H9 (cell line): ENCODE results near the gene SH3GL1. TPM values are rescaled to one million over a fixed set of nuclear protein-coding genes. Genes with fewer than 3 reads are reported as not detected.

Source experiments
- DNase-seq: peaks from one replicate; pipeline ENCODE4 v3.0.0-alpha.2; 2017
- H2AFZ ChIP-seq: one replicate; pipeline ENCODE4 v1.6.1; 2013; ENCODE audit warnings: mild to moderate bottlenecking, low read length, control low read depth, moderate library complexity
- H2AK5ac ChIP-seq: 2 replicates; pipeline ENCODE4 v1.6.1; 2013; ENCODE audit warnings: low read length, control low read depth, mixed read lengths; ENCODE audit not compliant: insufficient read length
- H2BK120ac ChIP-seq: one replicate; pipeline ENCODE4 v1.6.1; 2013; ENCODE audit warnings: low read depth, mild to moderate bottlenecking, low read length, control low read depth, inconsistent platforms; ENCODE audit not compliant: poor library complexity, severe bottlenecking
- H2BK12ac ChIP-seq: 2 replicates; pipeline ENCODE4 v1.6.1; 2013; ENCODE audit warnings: low read length, control low read depth, mixed read lengths, low read depth; ENCODE audit not compliant: insufficient read length
- H2BK15ac ChIP-seq: 2 replicates; pipeline ENCODE4 v1.6.1; 2013; ENCODE audit warnings: low read depth, low read length, control low read depth
- H2BK20ac ChIP-seq: one replicate; pipeline ENCODE4 v1.6.1; 2013; ENCODE audit warnings: low read depth, mild to moderate bottlenecking, low read length, control low read depth, inconsistent platforms; ENCODE audit not compliant: poor library complexity, severe bottlenecking
- H2BK5ac ChIP-seq: 2 replicates; pipeline ENCODE4 v1.6.1; 2013; ENCODE audit warnings: low read length, control low read depth, mixed read lengths; ENCODE audit not compliant: insufficient read length
- H3K14ac ChIP-seq: 2 replicates; pipeline ENCODE4 v1.6.1; 2013; ENCODE audit warnings: low read length, control low read depth; ENCODE audit not compliant: insufficient read depth
- H3K18ac ChIP-seq: 2 replicates; pipeline ENCODE4 v1.6.1; 2013; ENCODE audit warnings: low read depth, mild to moderate bottlenecking, mixed read lengths, low read length, control low read depth; ENCODE audit not compliant: insufficient read length
- H3K23ac ChIP-seq: 2 replicates; pipeline ENCODE4 v1.6.1; 2013; ENCODE audit warnings: low read length, control low read depth, mixed read lengths, low read depth; ENCODE audit not compliant: insufficient read length
- H3K23me2 ChIP-seq: 2 replicates; pipeline ENCODE4 v1.6.1; 2013; ENCODE audit warnings: low read depth, mild to moderate bottlenecking, mixed read lengths, low read length, control low read depth; ENCODE audit not compliant: insufficient read length, poor library complexity, severe bottlenecking
- H3K27ac ChIP-seq: 2 replicates; pipeline ENCODE4 v1.5.1; 2013; ENCODE audit warnings: low read length, control low read depth, mixed read lengths, low read depth; ENCODE audit not compliant: insufficient read length
- H3K27me3 ChIP-seq: 2 replicates; pipeline ENCODE4 v1.6.1; 2013; ENCODE audit warnings: low read length, control low read depth, inconsistent platforms; ENCODE audit not compliant: insufficient read depth
- H3K4ac ChIP-seq: 2 replicates; pipeline ENCODE4 v1.6.1; 2013; ENCODE audit warnings: low read depth, mild to moderate bottlenecking, control low read depth, inconsistent platforms, low read length, moderate library complexity
- H3K4me1 ChIP-seq: 2 replicates; pipeline ENCODE4 v1.6.1; 2013; ENCODE audit warnings: low read length, control low read depth, inconsistent platforms; ENCODE audit not compliant: insufficient read depth
- H3K4me2 ChIP-seq: 2 replicates; pipeline ENCODE4 v1.6.1; 2013; ENCODE audit warnings: low read length, control low read depth, mixed read lengths; ENCODE audit not compliant: insufficient read length, insufficient read depth
- H3K56ac ChIP-seq: 2 replicates; pipeline ENCODE4 v1.6.1; 2013; ENCODE audit warnings: low read depth, mild to moderate bottlenecking, mixed read lengths, low read length, control low read depth; ENCODE audit not compliant: insufficient read length
- H3K79me1 ChIP-seq: 2 replicates; pipeline ENCODE4 v1.6.1; 2013; ENCODE audit warnings: low read depth, mild to moderate bottlenecking, moderate library complexity, low read length, control low read depth, inconsistent platforms; ENCODE audit not compliant: insufficient read depth, poor library complexity, severe bottlenecking
- H3K79me2 ChIP-seq: 2 replicates; pipeline ENCODE4 v1.6.1; 2013; ENCODE audit warnings: low read length, control low read depth, inconsistent platforms; ENCODE audit not compliant: insufficient read depth
- H3K9ac ChIP-seq: 2 replicates; pipeline ENCODE4 v1.6.1; 2013; ENCODE audit warnings: low read length, control low read depth, mixed read lengths; ENCODE audit not compliant: insufficient read length; ENCODE audit errors: extremely low read depth
- H3K9me3 ChIP-seq: one replicate; pipeline ENCODE4 v1.6.1; 2013; ENCODE audit warnings: low read depth, low read length, inconsistent platforms; ENCODE audit not compliant: control insufficient read depth
- H3T11ph ChIP-seq: one replicate; pipeline ENCODE4 v1.6.1; 2013; ENCODE audit warnings: mild to moderate bottlenecking, low read length, control low read depth, inconsistent platforms
- H4K20me1 ChIP-seq: one replicate; pipeline ENCODE4 v1.6.1; 2013; ENCODE audit not compliant: control insufficient read depth, insufficient read length, insufficient read depth
- H4K5ac ChIP-seq: 2 replicates; pipeline ENCODE4 v1.6.1; 2013; ENCODE audit warnings: low read depth, mild to moderate bottlenecking, mixed read lengths, low read length, control low read depth; ENCODE audit not compliant: insufficient read length
- H4K8ac ChIP-seq: replicated peaks from 2 replicates; pipeline ENCODE4 v1.6.1; 2013; ENCODE audit warnings: low read length, control low read depth, mixed read lengths, low read depth; ENCODE audit not compliant: insufficient read length
- H4K91ac ChIP-seq: 2 replicates; pipeline ENCODE4 v1.6.1; 2013; ENCODE audit warnings: low read depth, mild to moderate bottlenecking, moderate library complexity, mixed read lengths, low read length, control low read depth; ENCODE audit not compliant: insufficient read length
- H3K27ac Mint-ChIP-seq, 3 experiments: 2 replicates in 2 of 3; 3 replicates in 1 of 3; pipeline ENCODE4 v1.8.0; 2020 to 2021; ENCODE audit warnings: mixed read lengths in 3 of 3, mild to moderate bottlenecking in 1 of 3, moderate library complexity in 1 of 3
- H3K27me3 Mint-ChIP-seq: 2 replicates; pipeline ENCODE4 v1.8.0; 2021; ENCODE audit warnings: low read depth, mild to moderate bottlenecking, moderate library complexity, mixed read lengths
- H3K36me3 Mint-ChIP-seq, 3 experiments: 2 replicates in 2 of 3; 3 replicates in 1 of 3; pipeline ENCODE4 v1.8.0; 2020 to 2021; ENCODE audit warnings: low read depth in 3 of 3, mixed read lengths in 3 of 3; ENCODE audit not compliant: insufficient read depth in 1 of 3
- H3K4me1 Mint-ChIP-seq, 2 experiments: 2 replicates each; pipeline ENCODE4 v1.8.0; 2020; ENCODE audit warnings: mixed read lengths in 2 of 2
- H3K4me3 Mint-ChIP-seq, 2 experiments: 2 replicates in 1 of 2; 3 replicates in 1 of 2; pipeline ENCODE4 v1.8.0; 2020 to 2021; ENCODE audit warnings: mild to moderate bottlenecking in 2 of 2, mixed read lengths in 2 of 2, moderate library complexity in 1 of 2
- H3K9me3 Mint-ChIP-seq, 2 experiments: 2 replicates in 1 of 2; 3 replicates in 1 of 2; pipeline ENCODE4 v1.8.0; 2020; ENCODE audit warnings: mild to moderate bottlenecking in 2 of 2, mixed read lengths in 2 of 2, moderate library complexity in 1 of 2
- CTCF ChIP-seq: fragments of 200-600 bp; sonication (generic); conservative IDR thresholded peaks from 3 replicates; pipeline ENCODE4 v1.8.0; 2021; ENCODE audit warnings: antibody characterized with exemption, mild to moderate bottlenecking
- WGBS: extraction: QIAGEN DNeasy Blood & Tissue Kit; methylation state at CpG from one replicate; pipeline ENCODE4 v1.1.7; 2013; ENCODE audit warnings: missing lambda C conversion rate, low lambda C conversion rate, mixed read lengths; ENCODE audit not compliant: insufficient read length; ENCODE audit errors: extremely low coverage; 5-methylcytosine and 5-hydroxymethylcytosine counted together
- total RNA-seq: library from RNA; stranded (reverse); gene quantifications from 2 replicates; pipeline ENCODE4 v1.2.1, GENCODE V29; 2021

SH3GL1 gene
- total RNA-seq, 1 experiment from 2014 or later = 85.5 TPM

DNA sequence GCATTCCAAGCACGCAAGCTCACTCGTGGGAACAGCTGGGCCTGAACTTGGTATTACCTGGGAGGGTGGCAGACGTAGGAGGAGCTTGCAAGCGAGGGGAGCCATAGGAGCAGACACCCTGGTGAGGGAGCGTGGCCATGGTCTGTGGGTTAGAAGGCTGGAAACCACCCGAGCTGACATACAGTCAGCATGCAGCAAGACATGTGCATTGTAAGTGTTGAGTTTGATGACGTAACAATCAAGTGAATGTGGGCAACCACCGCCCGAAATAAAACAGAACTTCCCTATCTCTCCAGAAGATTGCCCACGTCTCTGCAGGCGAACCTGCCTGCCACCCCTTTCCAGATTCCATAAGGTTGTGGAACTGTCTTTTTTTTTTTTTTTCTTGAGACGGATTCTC is 30.4 kb upstream of the SH3GL1 start:
- no peak overlapping the region for H3K27ac ChIP-seq
- WGBS = no CpG with 5 or more reads among the region's 12 CpGs
- no peak overlapping the region for H4K8ac ChIP-seq
- no peak overlapping the region for H4K5ac ChIP-seq
- H4K20me1 ChIP-seq = no peaks in the 10 kb centered on the region
- no peaks in the 10 kb centered on the region for H3K23me2 ChIP-seq
- no peak overlapping the region; the same call in 1 of the 2 replicates for H3K14ac ChIP-seq
- H2AFZ ChIP-seq = no peak overlapping the region
- H2AK5ac ChIP-seq = no peak overlapping the region
- Mint-ChIP-seq H3K4me3 (no peak overlapping the region), H3K4me1 (no peaks in the 10 kb centered on the region), H3K27me3 (no peaks in the 10 kb centered on the region), H3K9me3 (no peaks in the 10 kb centered on the region), H3K36me3 (peaks cover 75 to 91% (median 79%) of the 10 kb centered on the region in 3 experiments), H3K27ac (peak overlapping the region in 2 of 3 experiments; percentile 47 to 73; a peak in 3 of 7 replicates)
- H3K79me1 ChIP-seq = no peaks in the 10 kb centered on the region
- H3T11ph ChIP-seq = no peak overlapping the region
- no peak overlapping the region for H3K56ac ChIP-seq
- no peaks in the 10 kb centered on the region; the same call in 1 of the 2 replicates for H3K79me2 ChIP-seq
- TF ChIP-seq CTCF = no peak
- no peaks in the 10 kb centered on the region for H3K9me3 ChIP-seq
- no peak overlapping the region for H3K18ac ChIP-seq
- H3K23ac ChIP-seq = no peak overlapping the region
- no peak overlapping the region for H4K91ac ChIP-seq
- H2BK20ac ChIP-seq = no peak overlapping the region
- H2BK5ac ChIP-seq = no peak overlapping the region
- H2BK12ac ChIP-seq = no peak overlapping the region
- no peak overlapping the region for H2BK120ac ChIP-seq
- H3K4me2 ChIP-seq = no peak overlapping the region
- H3K4ac ChIP-seq = no peak overlapping the region
- no peak overlapping the region for H3K9ac ChIP-seq
- H3K27me3 ChIP-seq = no peaks in the 10 kb centered on the region
- DNase-seq = no peak
- H3K4me1 ChIP-seq = no peaks in the 10 kb centered on the region
- H2BK15ac ChIP-seq = no peak overlapping the region
